ENCODE results near the gene MAP3K5. TPM values are rescaled to one million over a fixed set of nuclear protein-coding genes. Genes with fewer than 3 reads are reported as not detected.

Gene MAP3K5
- total and polyA plus RNA-seq, 9 of the 15 experiments (the other 6 are each of a cell fraction or from before 2014, with no cell fraction given) = 2.2 to 13.0 (median 9.9) TPM

GRCh38 chr6:136607932-136608772 is 184.1 kb downstream of the MAP3K5 start (continued):
- TF ChIP-seq, protein P1, sequence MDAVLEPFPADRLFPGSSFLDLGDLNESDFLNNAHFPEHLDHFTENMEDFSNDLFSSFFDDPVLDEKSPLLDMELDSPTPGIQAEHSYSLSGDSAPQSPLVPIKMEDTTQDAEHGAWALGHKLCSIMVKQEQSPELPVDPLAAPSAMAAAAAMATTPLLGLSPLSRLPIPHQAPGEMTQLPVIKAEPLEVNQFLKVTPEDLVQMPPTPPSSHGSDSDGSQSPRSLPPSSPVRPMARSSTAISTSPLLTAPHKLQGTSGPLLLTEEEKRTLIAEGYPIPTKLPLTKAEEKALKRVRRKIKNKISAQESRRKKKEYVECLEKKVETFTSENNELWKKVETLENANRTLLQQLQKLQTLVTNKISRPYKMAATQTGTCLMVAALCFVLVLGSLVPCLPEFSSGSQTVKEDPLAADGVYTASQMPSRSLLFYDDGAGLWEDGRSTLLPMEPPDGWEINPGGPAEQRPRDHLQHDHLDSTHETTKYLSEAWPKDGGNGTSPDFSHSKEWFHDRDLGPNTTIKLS (IDR thresholded peaks at IDR 0.05; ENCODE audit: borderline replicate concordance, low read depth) = no peak
- TF ChIP-seq ZNF24 (IDR thresholded peaks at IDR 0.05) = no peak
- TF ChIP-seq MTA3 (IDR thresholded peaks at IDR 0.05; ENCODE audit: borderline replicate concordance) = no peak
- TF ChIP-seq KDM5B (IDR thresholded peaks at IDR 0.05; ENCODE audit: insufficient replicate concordance, low read depth, low read length) = no peak
- no peak for TF ChIP-seq RCOR1 (IDR thresholded peaks at IDR 0.05; ENCODE audit: borderline replicate concordance in 1 of 2, low read depth in 2 of 2, low read length in 2 of 2)
- TF ChIP-seq, protein P2, sequence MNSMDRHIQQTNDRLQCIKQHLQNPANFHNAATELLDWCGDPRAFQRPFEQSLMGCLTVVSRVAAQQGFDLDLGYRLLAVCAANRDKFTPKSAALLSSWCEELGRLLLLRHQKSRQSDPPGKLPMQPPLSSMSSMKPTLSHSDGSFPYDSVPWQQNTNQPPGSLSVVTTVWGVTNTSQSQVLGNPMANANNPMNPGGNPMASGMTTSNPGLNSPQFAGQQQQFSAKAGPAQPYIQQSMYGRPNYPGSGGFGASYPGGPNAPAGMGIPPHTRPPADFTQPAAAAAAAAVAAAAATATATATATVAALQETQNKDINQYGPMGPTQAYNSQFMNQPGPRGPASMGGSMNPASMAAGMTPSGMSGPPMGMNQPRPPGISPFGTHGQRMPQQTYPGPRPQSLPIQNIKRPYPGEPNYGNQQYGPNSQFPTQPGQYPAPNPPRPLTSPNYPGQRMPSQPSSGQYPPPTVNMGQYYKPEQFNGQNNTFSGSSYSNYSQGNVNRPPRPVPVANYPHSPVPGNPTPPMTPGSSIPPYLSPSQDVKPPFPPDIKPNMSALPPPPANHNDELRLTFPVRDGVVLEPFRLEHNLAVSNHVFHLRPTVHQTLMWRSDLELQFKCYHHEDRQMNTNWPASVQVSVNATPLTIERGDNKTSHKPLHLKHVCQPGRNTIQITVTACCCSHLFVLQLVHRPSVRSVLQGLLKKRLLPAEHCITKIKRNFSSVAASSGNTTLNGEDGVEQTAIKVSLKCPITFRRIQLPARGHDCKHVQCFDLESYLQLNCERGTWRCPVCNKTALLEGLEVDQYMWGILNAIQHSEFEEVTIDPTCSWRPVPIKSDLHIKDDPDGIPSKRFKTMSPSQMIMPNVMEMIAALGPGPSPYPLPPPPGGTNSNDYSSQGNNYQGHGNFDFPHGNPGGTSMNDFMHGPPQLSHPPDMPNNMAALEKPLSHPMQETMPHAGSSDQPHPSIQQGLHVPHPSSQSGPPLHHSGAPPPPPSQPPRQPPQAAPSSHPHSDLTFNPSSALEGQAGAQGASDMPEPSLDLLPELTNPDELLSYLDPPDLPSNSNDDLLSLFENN (IDR thresholded peaks at IDR 0.05; ENCODE audit: low read depth in 2 of 2, low read length in 2 of 2) = no peak
- TF ChIP-seq KAT2B (IDR thresholded peaks at IDR 0.05; ENCODE audit: low read depth, low read length) = no peak
- no peak for TF ChIP-seq POLR2H (tag; IDR thresholded peaks at IDR 0.05; ENCODE audit: low read depth)
- no peak for TF ChIP-seq NFRKB (IDR thresholded peaks at IDR 0.05; ENCODE audit: low read depth)
- no peak for TF ChIP-seq HBP1 (CRISPR knock-in tag; IDR thresholded peaks at IDR 0.05)
- TF ChIP-seq JUND (IDR thresholded peaks at IDR 0.05; ENCODE audit: borderline replicate concordance, low read depth, low read length) = 0 out of 2 replicates have a peak, but pooled peaks have one; percentile 7
- peak; percentile 34; the same call in 1 of the 3 replicates for TF ChIP-seq JUND (tag; IDR thresholded peaks at IDR 0.05; ENCODE audit: borderline replicate concordance, low read depth, low read length)
- TF ChIP-seq, protein P3, sequence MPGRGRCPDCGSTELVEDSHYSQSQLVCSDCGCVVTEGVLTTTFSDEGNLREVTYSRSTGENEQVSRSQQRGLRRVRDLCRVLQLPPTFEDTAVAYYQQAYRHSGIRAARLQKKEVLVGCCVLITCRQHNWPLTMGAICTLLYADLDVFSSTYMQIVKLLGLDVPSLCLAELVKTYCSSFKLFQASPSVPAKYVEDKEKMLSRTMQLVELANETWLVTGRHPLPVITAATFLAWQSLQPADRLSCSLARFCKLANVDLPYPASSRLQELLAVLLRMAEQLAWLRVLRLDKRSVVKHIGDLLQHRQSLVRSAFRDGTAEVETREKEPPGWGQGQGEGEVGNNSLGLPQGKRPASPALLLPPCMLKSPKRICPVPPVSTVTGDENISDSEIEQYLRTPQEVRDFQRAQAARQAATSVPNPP (IDR thresholded peaks at IDR 0.05; ENCODE audit: borderline replicate concordance, insufficient read depth, insufficient read length) = no peak
- no peak for TF ChIP-seq THRAP3 (IDR thresholded peaks at IDR 0.05; ENCODE audit: borderline replicate concordance)
- TF ChIP-seq STAT5A (IDR thresholded peaks at IDR 0.05; ENCODE audit: borderline replicate concordance, low read length) = no peak
- no peak for TF ChIP-seq ZNF124 (CRISPR knock-in tag; IDR thresholded peaks at IDR 0.05)
